PC-3 (cell line): Measurements from ENCODE around the gene LAMA5. TPM values are rescaled to one million over a fixed set of nuclear protein-coding genes. Genes with fewer than 3 reads are reported as not detected.

ENCODE experiments used
- ATAC-seq: fragments of 200-7000 bp; cut with Tn5 transposase; 2 replicates; pipeline ENCODE4 v1.9.1; 2020; ENCODE audit warnings: mild to moderate bottlenecking, moderate library complexity
- BruUV-seq: library from RNA; stranded (reverse); fragments of 400-500 nt; replicated peaks from 2 replicates; lab custom pipeline; 2021; lab: Mats Ljungman, UMichigan
- CTCF ChIA-PET: fragments of 300-600 bp; sonication (Branson Sonifier 250); formaldehyde crosslinking; loops from one replicate; lab custom pipeline; 2022; ENCODE audit warnings: antibody characterized with exemption; lab: Charles Lee
- POLR2A ChIA-PET: fragments of 300-600 bp; sonication (Branson Sonifier 250); formaldehyde crosslinking; loops from one replicate; lab custom pipeline; 2022; ENCODE audit warnings: antibody characterized with exemption; ENCODE audit not compliant: unreplicated experiment; lab: Charles Lee
- DNase-seq: peaks from one replicate; pipeline ENCODE4 v3.0.0-alpha.2; 2015
- H2AFZ ChIP-seq: fragments of 300-600 bp; sonication (generic); 2 replicates; pipeline ENCODE4 v1.6.0; 2016; ENCODE audit warnings: antibody characterized with exemption, low read length
- H3F3A ChIP-seq: fragments of 300-600 bp; sonication (generic); one replicate; pipeline ENCODE4 v1.6.0; 2017; ENCODE audit warnings: antibody characterized with exemption, low read length, control low read depth, mild to moderate bottlenecking; ENCODE audit not compliant: unreplicated experiment
- H3K27ac ChIP-seq: fragments of 300-600 bp; sonication (generic); 2 replicates; pipeline ENCODE4 v1.5.1; 2016; ENCODE audit warnings: mild to moderate bottlenecking, low read length
- H3K27me3 ChIP-seq: fragments of 300-600 bp; sonication (generic); 2 replicates; pipeline ENCODE4 v1.6.1; 2016; ENCODE audit warnings: low read length, mixed read lengths
- H3K36me3 ChIP-seq: fragments of 300-600 bp; sonication (generic); 2 replicates; pipeline ENCODE4 v1.6.1; 2016; ENCODE audit warnings: low read depth, mixed run types, low read length, mixed read lengths
- H3K4me1 ChIP-seq: fragments of 300-600 bp; sonication (generic); 2 replicates; pipeline ENCODE4 v1.5.1; 2016; ENCODE audit warnings: low read length; ENCODE audit not compliant: insufficient read depth
- H3K4me2 ChIP-seq: fragments of 300-600 bp; sonication (generic); 2 replicates; pipeline ENCODE4 v1.6.0; 2016; ENCODE audit warnings: low read length
- H3K4me3 ChIP-seq: fragments of 300-600 bp; sonication (generic); 2 replicates; pipeline ENCODE4 v1.5.1; 2016; ENCODE audit warnings: mild to moderate bottlenecking, low read length, mixed read lengths
- H3K79me2 ChIP-seq: fragments of 300-600 bp; sonication (generic); 2 replicates; pipeline ENCODE4 v1.6.1; 2017; ENCODE audit warnings: low read length, mixed read lengths
- H3K9ac ChIP-seq: fragments of 300-600 bp; sonication (generic); 2 replicates; pipeline ENCODE4 v1.6.0; 2016; ENCODE audit warnings: mild to moderate bottlenecking, low read length
- H3K9me2 ChIP-seq: fragments of 300-600 bp; sonication (generic); replicated peaks from 2 replicates; pipeline ENCODE4 v1.6.1; 2016; ENCODE audit warnings: mixed run types, low read length, mixed read lengths
- H3K9me3 ChIP-seq: fragments of 300-600 bp; sonication (generic); 2 replicates; pipeline ENCODE4 v1.6.1; 2016; ENCODE audit warnings: low read length, mixed read lengths
- H4K20me1 ChIP-seq: fragments of 300-600 bp; sonication (generic); 2 replicates; pipeline ENCODE4 v1.6.1; 2016; ENCODE audit warnings: low read length, mixed read lengths
- EZH2 ChIP-seq: fragments of 300-600 bp; sonication (generic); IDR thresholded peaks from one replicate; pipeline ENCODE4 v1.6.1; 2017; ENCODE audit warnings: antibody characterized with exemption, mild to moderate bottlenecking, low read length; ENCODE audit not compliant: unreplicated experiment
- EZH2phosphoT487 ChIP-seq: fragments of 300-600 bp; sonication (generic); IDR thresholded peaks from 2 replicates; pipeline ENCODE4 v1.6.1; 2018; ENCODE audit warnings: mild to moderate bottlenecking, antibody characterized with exemption, low read length, borderline replicate concordance
- intact Hi-C: fragments of 100-400 bp; cut with micrococcal nuclease; formaldehyde crosslinking; loops from 2 replicates; pipeline ENCODE4 v1.9.0; 2023
- total RNA-seq: library from RNA; depleted of rRNA; stranded (reverse); fragments of >200 nt; gene quantifications from 2 replicates; pipeline ENCODE4 v1.2.3, GENCODE V29; 2014
- TF ChIP-seq, protein P1 (sequence below): fragments of 300-600 bp; sonication (generic); conservative IDR thresholded peaks from 2 replicates; pipeline ENCODE4 v1.5.1; 2017; ENCODE audit warnings: antibody characterized with exemption, low read depth, mild to moderate bottlenecking, low read length

LAMA5 gene
- total RNA-seq, 1 experiment from 2014 or later, result 196 TPM

- ChIA-PET POLR2A (no interaction called here), CTCF (interaction anchor here (0.7 to 1.0 kb wide), 3 partner anchors 12 to 20 kb away, joined by 3 to 18 read pairs (median 3); partner anchors contain the start of gene LAMA5)
- Histone ChIP-seq H3K4me3 (no peak overlapping the region), H3K9me3 (no peaks in the 10 kb centered on the region), H3K27me3 (no peaks in the 10 kb centered on the region), H2AFZ (no peak overlapping the region), H4K20me1 (no peaks in the 10 kb centered on the region), H3K4me2 (no peak overlapping the region), H3K9me2 (no peaks in the 10 kb centered on the region), H3K27ac (peak overlapping the region; percentile 84), H3K79me2 (peaks cover 24% of the 10 kb centered on the region), H3K4me1 (peaks cover 21% of the 10 kb centered on the region), H3K36me3 (no peaks in the 10 kb centered on the region; the same call in 1 of the 2 replicates), H3K9ac (no peak overlapping the region), H3F3A (peaks cover 3% of the 10 kb centered on the region)
- intact Hi-C loops, result loop anchor here (1.0 to 10.0 kb wide), 3 partner anchors 32 to 413 kb away; partner anchors contain the start of genes ADRM1 and MRGBP
- DNase-seq, result no peak
- ATAC-seq, result no peak
- BruUV-seq, result no TSS peak
- TF ChIP-seq, protein P1, sequence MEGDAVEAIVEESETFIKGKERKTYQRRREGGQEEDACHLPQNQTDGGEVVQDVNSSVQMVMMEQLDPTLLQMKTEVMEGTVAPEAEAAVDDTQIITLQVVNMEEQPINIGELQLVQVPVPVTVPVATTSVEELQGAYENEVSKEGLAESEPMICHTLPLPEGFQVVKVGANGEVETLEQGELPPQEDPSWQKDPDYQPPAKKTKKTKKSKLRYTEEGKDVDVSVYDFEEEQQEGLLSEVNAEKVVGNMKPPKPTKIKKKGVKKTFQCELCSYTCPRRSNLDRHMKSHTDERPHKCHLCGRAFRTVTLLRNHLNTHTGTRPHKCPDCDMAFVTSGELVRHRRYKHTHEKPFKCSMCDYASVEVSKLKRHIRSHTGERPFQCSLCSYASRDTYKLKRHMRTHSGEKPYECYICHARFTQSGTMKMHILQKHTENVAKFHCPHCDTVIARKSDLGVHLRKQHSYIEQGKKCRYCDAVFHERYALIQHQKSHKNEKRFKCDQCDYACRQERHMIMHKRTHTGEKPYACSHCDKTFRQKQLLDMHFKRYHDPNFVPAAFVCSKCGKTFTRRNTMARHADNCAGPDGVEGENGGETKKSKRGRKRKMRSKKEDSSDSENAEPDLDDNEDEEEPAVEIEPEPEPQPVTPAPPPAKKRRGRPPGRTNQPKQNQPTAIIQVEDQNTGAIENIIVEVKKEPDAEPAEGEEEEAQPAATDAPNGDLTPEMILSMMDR, result no peak
- TF ChIP-seq EZH2phosphoT487, result no peak
- no peak for TF ChIP-seq EZH2
These were observed 14.7 kb upstream of the LAMA5 start for GRCh38 chr20:62381842-62382241.

DNA sequence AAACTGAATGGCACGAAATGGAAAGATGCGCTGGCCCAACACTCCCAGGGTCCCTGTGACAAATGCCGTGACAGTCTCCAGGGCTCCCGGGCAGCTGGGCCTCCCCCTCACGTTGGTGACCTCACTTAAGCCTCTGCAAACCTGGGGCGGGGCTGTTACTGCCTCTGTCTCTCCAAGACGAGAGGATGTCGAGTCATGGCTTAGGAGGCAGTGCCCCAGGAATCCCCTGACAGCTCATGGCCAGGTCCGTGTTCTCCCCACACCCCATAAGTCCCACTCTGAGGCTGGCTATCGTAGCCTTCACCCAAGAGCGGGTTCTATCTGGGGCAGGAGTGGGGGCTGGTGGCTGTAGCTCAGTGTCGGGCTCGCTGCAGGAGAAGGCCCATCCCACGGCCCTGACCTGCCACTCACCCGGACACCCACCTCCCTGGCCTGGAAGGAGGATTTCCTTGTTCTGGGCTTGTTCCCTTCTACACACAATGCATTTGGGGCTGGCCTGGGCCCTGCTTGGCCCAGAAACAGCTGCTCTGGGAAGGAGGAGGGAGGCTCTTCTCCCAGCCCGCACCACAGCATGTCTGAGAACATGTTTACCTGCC is 14.2 kb upstream of the LAMA5 start:
- peak; percentile 32 for ATAC-seq
- Histone ChIP-seq H3K9me2 (no peaks in the 10 kb centered on the region), H3K4me2 (peak overlapping the region; percentile 67), H3K4me3 (no peak overlapping the region), H3K9me3 (no peaks in the 10 kb centered on the region), H3K79me2 (peaks cover 19% of the 10 kb centered on the region), H3K4me1 (peaks cover 21% of the 10 kb centered on the region), H3K36me3 (no peaks in the 10 kb centered on the region; the same call in 1 of the 2 replicates), H3F3A (peaks cover 3% of the 10 kb centered on the region), H3K27ac (peak overlapping the region; percentile 84), H3K27me3 (no peaks in the 10 kb centered on the region), H3K9ac (0 out of 2 replicates have a peak overlapping the region, but pooled peaks have one; percentile 67), H2AFZ (no peak overlapping the region), H4K20me1 (no peaks in the 10 kb centered on the region)
- intact Hi-C loops, result loop anchor here (10.0 kb wide), 1 partner anchor 414 kb away; the partner anchor contains the start of gene MRGBP
- DNase-seq, result peak; percentile 65
- BruUV-seq, result no TSS peak
- TF ChIP-seq, protein P1, result no peak
- TF ChIP-seq EZH2, result no peak
- no peak for TF ChIP-seq EZH2phosphoT487
- ChIA-PET POLR2A (no interaction called here), CTCF (no interaction called here)

DNA sequence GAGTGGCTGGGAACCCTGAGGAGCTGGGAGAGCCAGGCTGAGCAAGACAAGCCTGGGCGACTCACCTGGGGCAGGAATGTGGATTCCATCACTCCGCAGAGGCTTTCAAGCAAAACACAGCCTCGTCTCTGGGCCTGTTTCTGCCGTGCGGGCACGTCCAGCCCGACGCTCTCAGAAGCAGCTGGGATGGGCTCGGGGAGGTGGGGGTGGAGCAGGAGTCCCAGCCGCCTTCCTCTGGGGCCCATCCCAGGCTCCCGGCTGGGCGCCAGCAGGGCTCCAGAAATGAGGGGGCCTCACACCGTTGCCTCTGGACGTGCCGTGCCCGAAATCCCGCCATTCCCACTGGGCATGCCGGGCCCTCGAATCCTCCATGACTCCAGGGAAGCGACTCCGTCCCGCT is 11.1 kb upstream of the LAMA5 start:
- CTCF ChIA-PET, result no interaction called here
- H3K79me2 ChIP-seq, result no peaks in the 10 kb centered on the region
- no peak overlapping the region for H3K9ac ChIP-seq
- no peaks in the 10 kb centered on the region; the same call in 1 of the 2 replicates for H3K36me3 ChIP-seq
- H3K27me3 ChIP-seq, result no peaks in the 10 kb centered on the region
- H3K27ac ChIP-seq, result no peak overlapping the region
- intact Hi-C loops, result no loop called here
- no TSS peak for BruUV-seq
- ATAC-seq (no peak), DNase-seq (no peak)
- H3F3A ChIP-seq, result peaks cover 3% of the 10 kb centered on the region
- H3K4me1 ChIP-seq, result peaks cover 21% of the 10 kb centered on the region
- no peaks in the 10 kb centered on the region for H3K9me2 ChIP-seq
- no peaks in the 10 kb centered on the region for H4K20me1 ChIP-seq
- no peak overlapping the region for H2AFZ ChIP-seq
- no peak overlapping the region for H3K4me2 ChIP-seq
- TF ChIP-seq, protein P1, result no peak
- POLR2A ChIA-PET, result no interaction called here
- H3K9me3 ChIP-seq, result no peaks in the 10 kb centered on the region
- H3K4me3 ChIP-seq, result no peak overlapping the region
